Measurements from ENCODE around the gene FAM234A.
A peak's percentile ranks its signal among the peaks of the same experiment; 100 is the strongest.

The FAM234A gene

DNA sequence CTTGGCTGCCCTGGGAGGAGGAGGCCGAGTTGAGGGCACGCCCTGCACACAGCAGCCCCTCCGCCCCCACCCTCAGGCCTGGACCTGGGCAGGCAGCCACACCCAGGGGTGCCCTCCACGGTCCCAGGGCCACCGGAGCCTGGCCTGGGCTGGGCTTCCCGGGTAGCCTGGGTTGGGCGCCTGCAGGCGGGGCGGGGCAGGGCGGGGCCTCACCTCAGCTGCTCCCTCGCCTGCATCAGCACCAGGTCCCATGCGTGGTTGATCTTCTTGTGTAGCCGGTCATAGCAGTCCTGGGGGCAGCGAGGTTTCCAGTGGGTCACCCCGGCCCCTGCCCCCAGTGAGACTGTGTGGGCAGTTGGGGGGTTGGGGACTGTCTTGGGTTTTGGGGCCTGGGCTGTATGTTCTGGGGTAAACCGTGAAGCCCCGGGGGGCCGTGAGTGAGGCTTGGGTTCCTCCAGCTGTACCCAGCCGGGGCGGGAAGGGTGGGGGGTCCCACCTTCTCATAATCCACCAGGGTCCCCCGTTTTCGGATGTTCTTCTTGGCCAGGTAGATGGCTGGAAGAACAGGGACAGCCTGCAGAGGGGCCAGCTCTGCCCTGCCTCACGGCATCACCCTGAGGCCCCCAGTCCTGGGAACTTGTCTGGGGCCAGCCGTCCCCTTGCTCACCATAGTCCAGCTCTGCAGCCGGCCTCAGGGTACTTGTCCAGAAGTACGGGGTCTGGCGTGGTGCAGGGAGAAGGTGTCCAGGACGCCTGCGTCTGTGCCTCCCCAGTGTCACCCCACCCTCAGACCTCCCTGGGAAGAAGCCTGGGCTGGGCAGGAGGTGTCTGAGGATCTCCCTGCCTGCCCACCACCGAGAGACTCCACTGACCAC, 39.2 kb downstream of the FAM234A start:
- no peaks in the 10 kb centered on the region for H3K27me3 ChIP-seq (ENCODE audit: insufficient read depth, low read depth, severe bottlenecking)
- H3K36me3 ChIP-seq = no peaks in the 10 kb centered on the region
- H3K27ac ChIP-seq = no peak overlapping the region
- H3K4me3 ChIP-seq (ENCODE audit: low read depth, low read length) = no peak overlapping the region
- DNase-seq = no peak
- TF ChIP-seq, protein P1, sequence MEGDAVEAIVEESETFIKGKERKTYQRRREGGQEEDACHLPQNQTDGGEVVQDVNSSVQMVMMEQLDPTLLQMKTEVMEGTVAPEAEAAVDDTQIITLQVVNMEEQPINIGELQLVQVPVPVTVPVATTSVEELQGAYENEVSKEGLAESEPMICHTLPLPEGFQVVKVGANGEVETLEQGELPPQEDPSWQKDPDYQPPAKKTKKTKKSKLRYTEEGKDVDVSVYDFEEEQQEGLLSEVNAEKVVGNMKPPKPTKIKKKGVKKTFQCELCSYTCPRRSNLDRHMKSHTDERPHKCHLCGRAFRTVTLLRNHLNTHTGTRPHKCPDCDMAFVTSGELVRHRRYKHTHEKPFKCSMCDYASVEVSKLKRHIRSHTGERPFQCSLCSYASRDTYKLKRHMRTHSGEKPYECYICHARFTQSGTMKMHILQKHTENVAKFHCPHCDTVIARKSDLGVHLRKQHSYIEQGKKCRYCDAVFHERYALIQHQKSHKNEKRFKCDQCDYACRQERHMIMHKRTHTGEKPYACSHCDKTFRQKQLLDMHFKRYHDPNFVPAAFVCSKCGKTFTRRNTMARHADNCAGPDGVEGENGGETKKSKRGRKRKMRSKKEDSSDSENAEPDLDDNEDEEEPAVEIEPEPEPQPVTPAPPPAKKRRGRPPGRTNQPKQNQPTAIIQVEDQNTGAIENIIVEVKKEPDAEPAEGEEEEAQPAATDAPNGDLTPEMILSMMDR (IDR thresholded peaks at IDR 0.05; ENCODE audit: low read depth, low read length) = no peak
- no peaks in the 10 kb centered on the region for H3K9me3 ChIP-seq (ENCODE audit: severe bottlenecking)

DNA sequence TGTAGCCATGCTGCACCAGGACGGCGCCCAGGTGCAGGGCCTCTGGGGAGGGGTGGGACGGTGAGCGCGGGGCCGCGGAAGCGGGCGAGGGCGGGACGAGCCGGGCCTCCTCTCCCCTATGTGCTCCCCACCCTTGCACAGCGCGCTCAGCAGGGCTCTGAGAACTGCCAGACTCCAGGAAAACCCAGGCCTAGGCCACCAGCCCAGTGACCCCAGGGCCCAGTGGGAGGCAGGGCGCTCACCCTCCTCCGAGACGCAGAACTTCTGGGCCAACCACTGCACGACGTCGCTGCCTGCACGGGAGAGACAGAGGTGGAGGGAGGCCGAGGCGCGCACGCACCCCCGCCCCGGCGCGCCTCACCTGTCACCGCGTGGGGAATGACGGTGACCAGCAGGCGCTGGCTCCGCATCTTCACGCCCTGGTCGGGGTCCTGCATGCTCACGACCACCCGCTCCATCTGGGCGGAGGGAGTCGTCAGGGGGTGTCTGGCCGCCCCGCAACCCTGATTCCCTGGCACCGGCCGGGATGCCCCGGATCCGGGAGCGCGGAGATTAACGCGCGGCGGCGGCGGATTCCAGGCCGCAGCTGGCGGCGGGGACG, 40.5 kb downstream of the FAM234A start:
- Histone ChIP-seq H3K36me3 (no peaks in the 10 kb centered on the region), H3K9me3 (ENCODE audit: severe bottlenecking) (no peaks in the 10 kb centered on the region), H3K27me3 (ENCODE audit: insufficient read depth, low read depth, severe bottlenecking) (no peaks in the 10 kb centered on the region), H3K4me3 (ENCODE audit: low read depth, low read length) (peak overlapping the region; percentile 48), H3K27ac (no peak overlapping the region)
- TF ChIP-seq, protein P1 (IDR thresholded peaks at IDR 0.05; ENCODE audit: low read depth, low read length) = no peak
- DNase-seq = no peak

DNA sequence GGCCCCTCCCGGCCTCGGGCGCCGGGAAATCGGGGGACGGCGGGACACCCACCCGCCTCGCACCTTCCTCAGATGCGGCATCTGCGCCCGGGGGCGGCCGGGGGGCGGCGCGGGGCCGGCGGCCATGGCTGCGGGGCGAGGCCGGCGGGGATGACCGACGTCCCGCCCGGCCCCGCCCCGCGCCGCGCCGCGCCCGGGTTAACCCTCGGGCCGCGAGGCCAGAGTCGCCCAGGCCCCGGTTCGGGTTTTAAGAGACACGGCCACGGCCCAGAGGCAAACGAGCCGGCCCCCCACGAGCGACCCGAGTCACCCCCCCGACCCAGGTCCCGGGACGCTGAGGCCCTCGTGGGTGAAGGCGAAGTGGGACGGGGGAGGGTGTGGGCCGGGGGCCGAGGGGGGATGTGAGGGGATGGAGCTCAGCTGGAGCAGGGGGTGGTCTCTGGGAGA, 41.2 kb downstream of the FAM234A start, which contains the start of gene RGS11:
RGS11 (minus strand) TSS at position 159 of the 447 bp plus-strand sequence; CDS start at position 126, 33 bp downstream.
- Histone ChIP-seq H3K27me3 (ENCODE audit: insufficient read depth, low read depth, severe bottlenecking) (no peaks in the 10 kb centered on the region), H3K9me3 (ENCODE audit: severe bottlenecking) (no peaks in the 10 kb centered on the region), H3K27ac (no peak within 1 kb of the TSS), H3K36me3 (no peaks in the 10 kb centered on the region), H3K4me3 (ENCODE audit: low read depth, low read length) (peak within 1 kb of the TSS; percentile 48)
- TF ChIP-seq, protein P1 (IDR thresholded peaks at IDR 0.05; ENCODE audit: low read depth, low read length) = no peak
- no peak for DNase-seq

DNA sequence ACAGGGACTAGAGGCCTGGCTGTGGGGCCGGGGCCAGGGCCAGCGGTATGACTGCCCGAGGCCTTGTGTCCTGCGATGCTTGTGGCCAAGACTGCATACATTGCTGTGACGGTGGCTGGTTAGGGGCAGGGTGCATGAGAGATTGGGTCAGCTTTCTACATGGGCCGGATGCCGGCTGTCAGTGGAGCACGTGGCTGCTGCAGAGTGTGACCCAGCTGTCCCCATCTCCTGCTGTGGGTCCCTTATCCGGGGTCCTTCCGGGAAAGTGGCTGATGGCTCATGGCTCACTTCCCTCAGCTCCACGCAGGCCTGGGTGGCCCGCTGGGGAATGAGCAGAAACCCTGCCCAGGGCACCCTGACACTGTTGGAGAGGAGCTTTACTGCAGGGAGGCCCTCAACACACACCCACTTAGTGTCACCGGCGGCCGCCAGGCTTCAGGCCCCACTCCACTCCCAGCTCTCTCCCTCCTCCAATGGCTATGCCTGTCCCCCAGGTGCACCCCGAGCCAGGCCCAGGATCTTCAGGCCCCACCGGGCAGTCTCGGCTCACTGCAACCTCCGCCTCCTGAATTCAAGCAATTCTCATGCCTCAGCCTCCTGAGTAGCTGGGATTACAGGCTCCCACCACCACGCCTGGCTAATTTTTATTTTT, 41.9 kb downstream of the FAM234A start:
- no peaks in the 10 kb centered on the region for H3K36me3 ChIP-seq
- TF ChIP-seq, protein P1 (IDR thresholded peaks at IDR 0.05; ENCODE audit: low read depth, low read length) = no peak
- no peaks in the 10 kb centered on the region for H3K27me3 ChIP-seq (ENCODE audit: insufficient read depth, low read depth, severe bottlenecking)
- DNase-seq = no peak
- no peaks in the 10 kb centered on the region for H3K9me3 ChIP-seq (ENCODE audit: severe bottlenecking)
- no peak overlapping the region for H3K4me3 ChIP-seq (ENCODE audit: low read depth, low read length)
- no peak overlapping the region for H3K27ac ChIP-seq

DNA sequence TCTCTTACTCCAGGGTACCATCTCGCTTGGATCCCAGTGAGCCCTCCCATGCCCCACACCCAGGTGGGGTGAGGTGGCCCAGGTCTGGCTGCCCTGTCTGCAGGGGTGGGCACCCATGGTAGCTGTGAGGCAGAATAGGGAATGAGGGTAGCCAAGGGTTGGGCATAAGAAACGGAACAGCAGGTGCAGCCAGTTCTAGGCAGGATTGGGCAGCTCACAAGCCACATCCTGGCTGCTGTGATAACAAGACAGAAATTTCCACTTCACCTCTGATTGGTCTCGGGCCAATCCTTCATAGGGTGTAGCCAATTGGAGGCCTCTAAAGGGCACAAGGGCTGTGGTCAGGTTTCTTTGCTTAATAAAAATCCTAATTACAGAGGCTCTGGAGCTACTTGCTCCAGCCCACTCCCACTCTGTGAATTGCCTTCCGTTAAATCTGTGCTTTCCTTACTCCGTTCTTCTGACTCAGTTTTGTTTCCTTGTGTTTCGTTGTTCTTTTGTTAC, 44.3 kb downstream of the FAM234A start:
- Histone ChIP-seq H3K36me3 (no peaks in the 10 kb centered on the region), H3K4me3 (ENCODE audit: low read depth, low read length) (no peak overlapping the region), H3K9me3 (ENCODE audit: severe bottlenecking) (no peaks in the 10 kb centered on the region), H3K27me3 (ENCODE audit: insufficient read depth, low read depth, severe bottlenecking) (no peaks in the 10 kb centered on the region), H3K27ac (no peak overlapping the region)
- TF ChIP-seq, protein P1 (IDR thresholded peaks at IDR 0.05; ENCODE audit: low read depth, low read length) = no peak
- no peak for DNase-seq

Data from WERI-Rb-1 (cell line).